ENCODE data around the gene ST7. TPM values are rescaled to one million over a fixed set of nuclear protein-coding genes. Genes with fewer than 3 reads are reported as not detected.
A peak's percentile ranks its signal among the peaks of the same experiment; 100 is the strongest.

ST7 gene
- total and polyA plus RNA-seq, 2 donors (not counting 3 experiments of a cell fraction or from before 2014, with no cell fraction given) = 18.6 to 24.9 TPM

GRCh38 chr7:117014673-117015133 is 61.4 kb downstream of the ST7 start:
- Histone ChIP-seq H3K4me1 (ENCODE audit: control insufficient read depth, extremely low read depth, insufficient read depth, low read length) (peaks cover 8% of the 10 kb centered on the region), H3K4me3 (replicated peaks in 1 of 3; ENCODE audit: insufficient read depth in 1 of 3, low read depth in 1 of 3, low read length in 3 of 3) (no peak overlapping the region), H3K9ac (replicated peaks; ENCODE audit: extremely low read depth, insufficient read depth, low read length) (no peak overlapping the region), H3K9me3 (replicated peaks; ENCODE audit: control insufficient read depth, insufficient read depth, low read length) (no peaks in the 10 kb centered on the region), H3K4me2 (ENCODE audit: insufficient read depth, low read length) (peak overlapping the region; percentile 8), H3K9me1 (replicated peaks; ENCODE audit: control insufficient read depth, extremely low read depth, insufficient read depth, low read length) (no peaks in the 10 kb centered on the region), H3K79me2 (ENCODE audit: control insufficient read depth, insufficient read depth, low read length) (peaks cover 3% of the 10 kb centered on the region), H3K27me3 (ENCODE audit: control insufficient read depth in 2 of 2, insufficient read depth in 2 of 2, low read length in 2 of 2) (no peaks in the 10 kb centered on the region), H4K20me1 (replicated peaks; ENCODE audit: control insufficient read depth, extremely low read depth, insufficient read depth, low read length) (no peaks in the 10 kb centered on the region), H2AFZ (ENCODE audit: low read depth, low read length) (no peak overlapping the region), H3K36me3 (ENCODE audit: control insufficient read depth in 2 of 2, extremely low read depth in 1 of 2, insufficient read depth in 2 of 2, low read length in 2 of 2) (no peaks in the 10 kb centered on the region), H3K27ac (ENCODE audit: insufficient read depth, low read depth, low read length) (no peak overlapping the region)
- intact Hi-C loops (cut with micrococcal nuclease) (no loop called here), dilution Hi-C loops (cut with MboI; ENCODE audit: extremely low pct_ligation_motif_present, low sequenced_read_pairs) (no loop called here)
- ChIA-PET CTCF (interaction anchor here (9.0 kb wide), 1 partner anchor 27 kb away, joined by 141 read pairs; no protein-coding TSS in a partner anchor), POLR2A (no interaction called here)
- no peak for TF ChIP-seq MYC (IDR thresholded peaks at IDR 0.05; ENCODE audit: low read depth, low read length)
- no peak for TF ChIP-seq EZH2 (IDR thresholded peaks at IDR 0.05; ENCODE audit: borderline replicate concordance, low read depth, low read length, severe bottlenecking)
- no peak for TF ChIP-seq MAX (IDR thresholded peaks at IDR 0.05; ENCODE audit: insufficient read depth, insufficient read length)
- TF ChIP-seq POLR2AphosphoS5 (IDR thresholded peaks at IDR 0.05; ENCODE audit: insufficient read depth, low read depth, low read length) = no peak
- TF ChIP-seq FOS (IDR thresholded peaks at IDR 0.05; ENCODE audit: borderline replicate concordance, insufficient read depth, low read length) = no peak
- no peak for TF ChIP-seq GATA2 (IDR thresholded peaks at IDR 0.05; ENCODE audit: insufficient read depth, insufficient read length, low read depth, low read length)
- no peak for TF ChIP-seq CTCF (IDR thresholded peaks at IDR 0.05; ENCODE audit: extremely low read depth in 1 of 2, insufficient read depth in 1 of 2, low read depth in 1 of 2, low read length in 2 of 2)
- TF ChIP-seq JUN (IDR thresholded peaks at IDR 0.05; ENCODE audit: borderline replicate concordance, insufficient read depth, insufficient read length, low read depth) = no peak
- no peak for TF ChIP-seq POLR2A (IDR thresholded peaks at IDR 0.05; ENCODE audit: low read depth, low read length)
- no TSS peak for BruUV-seq (replicated peaks)
- no peak for FAIRE-seq
- peak; percentile 59 for DNase-seq (ENCODE audit: low read depth, low spot score)

Measured in endothelial cell of umbilical vein (primary cell).